Upper lobe of left lung (tissue), 4 donors: ENCODE data around the gene LSM11.

Experiments used
- CTCF ChIP-seq, 6 experiments: fragments of 450-650 bp in 4 of 6; fragments of 200-600 bp in 2 of 6; sonication (generic) in 2 of 6; IDR thresholded peaks; one replicate each; pipeline ENCODE4 v1.5.1; 2016 to 2019; ENCODE audit warnings: antibody characterized with exemption in 6 of 6
- EP300 ChIP-seq, 4 donors: sonication (generic); formaldehyde crosslinking; IDR thresholded peaks; one replicate each; pipeline ENCODE4 v1.5.1; 2017; ENCODE audit warnings: antibody characterized with exemption in 4 of 4, control low read depth in 2 of 4
- POLR2A ChIP-seq, 4 donors: fragments of 450-650 bp; IDR thresholded peaks; one replicate each; pipeline ENCODE4 v1.5.1; 2016 to 2017; ENCODE audit warnings: antibody characterized with exemption in 4 of 4, mild to moderate bottlenecking in 2 of 4
- POLR2AphosphoS5 ChIP-seq, 2 donors: sonication (generic); formaldehyde crosslinking; IDR thresholded peaks; one replicate each; pipeline ENCODE4 v1.5.1; 2017; ENCODE audit warnings: antibody characterized with exemption in 2 of 2

- TF ChIP-seq CTCF (IDR thresholded peaks at IDR 0.05) = no peak
- TF ChIP-seq POLR2A (IDR thresholded peaks at IDR 0.05) = no peak
- no peak for TF ChIP-seq POLR2AphosphoS5 (IDR thresholded peaks at IDR 0.05)
- no peak for TF ChIP-seq EP300 (IDR thresholded peaks at IDR 0.05)
Observed at GRCh38 chr5:157709346-157709745, 34.2 kb upstream of the LSM11 start.
